GM12878 (cell line): ENCODE data around the gene CHIT1. TPM values are rescaled to one million over a fixed set of nuclear protein-coding genes. Genes with fewer than 3 reads are reported as not detected.

Experiments
- ATAC-seq: fragments of 200-7000 bp; cut with Tn5 transposase; 3 replicates; pipeline ENCODE4 v1.9.1; 2020; ENCODE audit warnings: mild to moderate bottlenecking, moderate library complexity
- BruUV-seq: library from RNA; stranded (reverse); fragments of 400-500 nt; replicated peaks from 2 replicates; lab custom pipeline; 2021; lab: Mats Ljungman, UMichigan
- CTCF ChIA-PET: fragments of 300-600 bp; sonication (Branson Sonifier 250); formaldehyde crosslinking; extraction: SDS; loops from one replicate; lab custom pipeline; 2021; ENCODE audit warnings: inconsistent platforms; lab: Yijun Ruan, JAX
- POLR2A ChIA-PET: fragments of 350-600 bp; formaldehyde crosslinking; extraction: SDS; loops from one replicate; lab custom pipeline; 2021; ENCODE audit warnings: inconsistent platforms; lab: Charles Lee
- RAD21 ChIA-PET: fragments of 300-600 bp; sonication (Branson Sonifier 250); formaldehyde crosslinking; loops from one replicate; lab custom pipeline; 2023; ENCODE audit warnings: antibody characterized with exemption; ENCODE audit not compliant: unreplicated experiment; lab: Charles Lee
- SMC1A ChIA-PET: fragments of 300-600 bp; sonication (Branson Sonifier 250); formaldehyde crosslinking; loops from one replicate; lab custom pipeline; 2023; ENCODE audit not compliant: unreplicated experiment, uncharacterized antibody; lab: Charles Lee
- DNase-seq: peaks from one replicate; pipeline ENCODE4 v3.0.0-alpha.2; 2011; ENCODE audit warnings: low read depth, low spot score
- FAIRE-seq: peaks from 3 replicates; lab custom pipeline; 2011; peaks lifted over from hg19 to GRCh38; lab: Jason Lieb, UNC
- H2AFZ ChIP-seq: 2 replicates; pipeline ENCODE4 v1.6.0; 2011; ENCODE audit warnings: low read depth, low read length, control low read depth; ENCODE audit not compliant: control insufficient read depth
- H3K27ac ChIP-seq: 2 replicates; pipeline ENCODE4 v1.5.1; 2011; ENCODE audit warnings: control low read depth; ENCODE audit not compliant: control insufficient read depth, insufficient read depth
- H3K27me3 ChIP-seq, 2 experiments: replicated peaks in 1 of 2; 2 replicates each; pipeline versions ENCODE4 v1.6.0 to v1.6.1; 2011; ENCODE audit warnings: low read length in 1 of 2; ENCODE audit not compliant: control insufficient read depth in 2 of 2, insufficient read depth in 2 of 2
- H3K36me3 ChIP-seq, 2 experiments: 2 replicates each; pipeline ENCODE4 v1.5.1; 2011; ENCODE audit warnings: low read length in 1 of 2; ENCODE audit not compliant: control insufficient read depth in 2 of 2, insufficient read depth in 2 of 2
- H3K4me1 ChIP-seq: 2 replicates; pipeline ENCODE4 v1.6.1; 2011; ENCODE audit warnings: mild to moderate bottlenecking, low read length, moderate library complexity, mixed read lengths; ENCODE audit not compliant: control insufficient read depth, insufficient read depth
- H3K4me2 ChIP-seq: 2 replicates; pipeline ENCODE4 v1.6.0; 2011; ENCODE audit warnings: control low read depth; ENCODE audit not compliant: control insufficient read depth, insufficient read depth
- H3K4me3 ChIP-seq: fragments of 200-600 bp; sonication (generic); 2 replicates; pipeline ENCODE4 v1.5.1; 2016
- H3K79me2 ChIP-seq: 2 replicates; pipeline ENCODE4 v1.6.0; 2011; ENCODE audit warnings: low read length; ENCODE audit not compliant: control insufficient read depth, insufficient read depth
- H3K9ac ChIP-seq: 2 replicates; pipeline ENCODE4 v1.8.0; 2011; ENCODE audit warnings: low read length, control low read depth, mixed read lengths; ENCODE audit not compliant: control insufficient read depth, insufficient read depth
- H3K9me3 ChIP-seq: replicated peaks from 3 replicates; pipeline ENCODE4 v1.5.1; 2011; ENCODE audit warnings: mild to moderate bottlenecking, low read length; ENCODE audit not compliant: control insufficient read depth, insufficient read depth
- H4K20me1 ChIP-seq: 2 replicates; pipeline ENCODE4 v1.6.0; 2011; ENCODE audit not compliant: control insufficient read depth, insufficient read depth
- BHLHE40 ChIP-seq, 2 experiments: fragments of 450-650 bp in 1 of 2; IDR thresholded peaks; 2 replicates each; pipeline ENCODE4 v1.6.1; 2011 to 2017; ENCODE audit warnings: low read depth in 2 of 2, borderline replicate concordance in 1 of 2, improper control_type of control experiment in 1 of 2, low read length in 1 of 2, mild to moderate bottlenecking in 1 of 2
- CHD2 ChIP-seq: IDR thresholded peaks from 2 replicates; pipeline ENCODE4 v1.6.1; 2011; ENCODE audit warnings: low read depth, low read length, improper control_type of control experiment, borderline replicate concordance
- PAX8 ChIP-seq: fragments of 450-650 bp; IDR thresholded peaks from 2 replicates; pipeline ENCODE4 v1.6.1; 2017; ENCODE audit warnings: mild to moderate bottlenecking, moderate library complexity
- PML ChIP-seq: IDR thresholded peaks from 2 replicates; pipeline ENCODE4 v1.6.1; 2012; ENCODE audit warnings: low read length, inconsistent platforms
- SMAD1 ChIP-seq: fragments of 450-650 bp; IDR thresholded peaks from 2 replicates; pipeline ENCODE4 v1.6.1; 2018; ENCODE audit warnings: mild to moderate bottlenecking, low read depth; ENCODE audit not compliant: partially characterized antibody
- WGBS: methylation state at CpG from one replicate; pipeline ENCODE4 v1.1.6; 2016; ENCODE audit warnings: low lambda C conversion rate; ENCODE audit not compliant: insufficient replicate concordance, insufficient coverage; ENCODE audit errors: missing lambda C conversion rate; 5-methylcytosine and 5-hydroxymethylcytosine counted together
- in situ Hi-C: fragments of 300-500 bp; cut with MboI; formaldehyde crosslinking; loops from 9 replicates; pipeline ENCODE4 v1.14.3; 2018; ENCODE audit warnings: mixed read lengths
- intact Hi-C: fragments of 100-400 bp; cut with micrococcal nuclease; formaldehyde crosslinking; loops from one replicate; pipeline ENCODE4 v1.14.2; 2022; ENCODE audit not compliant: unreplicated experiment
- polyA plus RNA-seq, 11 experiments: library from polyadenylated mRNA; depleted of rRNA in 4 of 11; unstranded in 6 of 11; stranded (reverse) in 5 of 11; fragments of >200 nt; fragmentation: Nextera tagmentation in 4 of 11; fragmentation: Illumina TruSeq in 1 of 11; extraction: Ambion mirVana in 4 of 11; extraction: Trizol in 1 of 11; gene quantifications; 1 replicate in 1 of 11; 2 replicates in 10 of 11; pipeline versions ENCODE4 v1.2.1 to v1.2.3, GENCODE V29; 2011 to 2016; ENCODE audit warnings: inconsistent platforms in 2 of 11, missing spikeins in 2 of 11, low read depth in 1 of 11
- total RNA-seq, 4 experiments: library from RNA; depleted of rRNA in 3 of 4; stranded (reverse); fragments of >200 nt in 3 of 4; fragmentation: Illumina TruSeq in 1 of 4; extraction: Trizol in 1 of 4; gene quantifications; 2 replicates each; pipeline versions ENCODE4 v1.2.1 to v1.2.3, GENCODE V29; 2013 to 2021

The CHIT1 gene
- total and polyA plus RNA-seq, 10 of the 15 experiments (the other 5 are each of a cell fraction or from before 2014, with no cell fraction given), result 0.02 to 2.1 (median 0.76) TPM

DNA sequence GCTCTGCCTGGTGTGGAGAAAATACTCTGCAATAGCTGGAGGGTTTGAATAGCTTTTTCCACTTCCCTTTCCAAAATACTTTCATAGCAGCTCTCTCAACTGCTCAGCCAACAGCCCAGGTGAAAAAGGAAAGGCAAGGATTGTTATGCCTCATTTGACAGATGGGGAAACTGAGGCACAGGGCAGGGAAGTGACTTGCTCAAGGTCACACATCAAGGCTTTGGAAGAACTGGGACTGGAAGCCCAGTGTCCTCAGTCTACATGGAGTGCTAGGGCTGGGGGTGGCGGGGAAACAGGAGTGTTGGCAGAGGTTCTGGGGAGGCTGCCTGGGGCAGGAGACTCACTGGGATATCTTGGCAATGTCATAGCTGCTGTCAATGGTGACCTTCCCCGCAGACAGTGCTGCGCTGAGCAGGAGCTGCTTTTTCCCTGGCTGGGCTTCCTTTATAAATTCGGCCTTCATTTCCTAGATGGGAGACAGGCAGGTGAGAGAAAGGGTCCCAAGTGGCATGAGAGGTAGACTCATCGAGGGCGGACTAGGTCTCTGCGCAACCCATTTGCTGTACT, 47.0 kb downstream of the CHIT1 start:
- intact Hi-C loops, result no loop called here
- no peak for DNase-seq
- no peak for FAIRE-seq
- RAD21 ChIA-PET, result interaction anchor here (1.0 to 2.8 kb wide), 2 partner anchors 10 to 33 kb away, joined by 3 to 7 read pairs; no protein-coding TSS in a partner anchor
- no peak for TF ChIP-seq SMAD1
- no peak for TF ChIP-seq PAX8
- no peak for TF ChIP-seq CHD2
- no peak for TF ChIP-seq PML
- TF ChIP-seq BHLHE40 (IDR thresholded peaks at IDR 0.05; ENCODE audit: borderline replicate concordance in 1 of 2, low read depth in 2 of 2, low read length in 1 of 2), result no peak
- Histone ChIP-seq H3K79me2 (no peaks in the 10 kb centered on the region), H4K20me1 (no peaks in the 10 kb centered on the region), H2AFZ (no peak overlapping the region), H3K4me3 (no peak overlapping the region), H3K9me3 (no peaks in the 10 kb centered on the region), H3K27ac (no peak overlapping the region), H3K36me3 (no peaks in the 10 kb centered on the region), H3K27me3 (no peaks in the 10 kb centered on the region; a peak in 1 of 4 replicates), H3K4me1 (0 out of 2 replicates have a peak, but pooled peaks cover 2% of the 10 kb centered on the region), H3K9ac (no peak overlapping the region), H3K4me2 (no peak overlapping the region)
- CTCF ChIA-PET, result interaction anchor here (0.9 to 3.6 kb wide), 5 partner anchors 9 to 34 kb away, joined by 3 to 25 read pairs (median 3); no protein-coding TSS in a partner anchor
- SMC1A ChIA-PET, result interaction anchor here (1.0 to 3.4 kb wide), 2 partner anchors 9 to 33 kb away, joined by 3 to 10 read pairs; no protein-coding TSS in a partner anchor
- no peak for ATAC-seq
- in situ Hi-C loops, result no loop called here
- WGBS, result 65% methylated on average over 7 of the region's 7 CpGs
- no TSS peak for BruUV-seq
- POLR2A ChIA-PET, result interaction anchor here (0.6 to 1.6 kb wide), 2 partner anchors 9 to 435 kb away, joined by 3 to 4 read pairs; no protein-coding TSS in a partner anchor
